ENCODE data around the gene COL6A5.

DNA sequence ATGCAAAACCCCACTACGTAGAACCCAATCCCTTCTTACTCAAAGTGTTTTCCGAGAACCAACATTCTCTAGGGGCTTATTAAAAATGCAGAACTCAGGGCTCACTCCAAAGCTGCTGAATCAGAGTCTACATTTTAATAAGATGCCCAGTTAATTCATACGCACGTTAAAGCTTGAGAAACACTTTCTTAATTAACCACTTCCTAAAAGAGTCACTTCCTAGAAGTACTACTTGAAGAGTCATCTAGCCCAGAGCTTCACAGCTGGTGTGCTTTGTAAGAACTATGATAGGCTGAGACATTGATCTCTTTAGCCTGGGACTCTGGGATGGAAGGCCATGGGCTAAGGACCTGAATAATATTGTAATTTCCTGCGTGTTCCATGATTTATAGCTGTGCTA lies 9.0 kb downstream of the COL6A5 start:
- TF ChIP-seq STAT5B (CRISPR knock-in tag; IDR thresholded peaks at IDR 0.05) (no peak), USF2 (CRISPR knock-in tag; IDR thresholded peaks at IDR 0.05) (no peak), CREB1 (IDR thresholded peaks at IDR 0.05) (no peak), CREB1 (CRISPR knock-in tag; IDR thresholded peaks at IDR 0.05) (no peak)
- TF ChIP-seq, protein P1, sequence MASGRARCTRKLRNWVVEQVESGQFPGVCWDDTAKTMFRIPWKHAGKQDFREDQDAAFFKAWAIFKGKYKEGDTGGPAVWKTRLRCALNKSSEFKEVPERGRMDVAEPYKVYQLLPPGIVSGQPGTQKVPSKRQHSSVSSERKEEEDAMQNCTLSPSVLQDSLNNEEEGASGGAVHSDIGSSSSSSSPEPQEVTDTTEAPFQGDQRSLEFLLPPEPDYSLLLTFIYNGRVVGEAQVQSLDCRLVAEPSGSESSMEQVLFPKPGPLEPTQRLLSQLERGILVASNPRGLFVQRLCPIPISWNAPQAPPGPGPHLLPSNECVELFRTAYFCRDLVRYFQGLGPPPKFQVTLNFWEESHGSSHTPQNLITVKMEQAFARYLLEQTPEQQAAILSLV (tag; IDR thresholded peaks at IDR 0.05) = no peak

Data from K562 (cell line).